ENCODE measurements around the gene CHGA.

DNA sequence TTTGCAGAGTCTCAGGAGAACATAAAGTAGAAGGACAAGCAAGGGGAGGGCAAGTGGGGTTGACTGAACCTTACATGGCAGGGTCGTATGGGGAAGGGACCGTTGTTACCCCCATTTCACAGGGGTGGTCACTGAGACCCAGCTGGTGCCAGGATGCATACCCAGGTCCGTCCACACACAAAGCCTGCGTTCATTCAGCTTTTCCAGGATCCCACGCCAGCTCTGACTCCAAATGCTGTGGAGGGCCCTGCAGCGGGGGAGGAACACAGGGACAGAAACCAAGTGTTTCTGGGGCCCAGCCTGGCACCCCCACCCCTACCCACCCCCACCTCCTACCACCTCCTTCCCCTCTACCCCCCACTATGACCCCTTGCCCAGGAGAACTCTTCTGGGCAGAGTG is 16.5 kb upstream of the CHGA start:
- TF ChIP-seq, protein P1, sequence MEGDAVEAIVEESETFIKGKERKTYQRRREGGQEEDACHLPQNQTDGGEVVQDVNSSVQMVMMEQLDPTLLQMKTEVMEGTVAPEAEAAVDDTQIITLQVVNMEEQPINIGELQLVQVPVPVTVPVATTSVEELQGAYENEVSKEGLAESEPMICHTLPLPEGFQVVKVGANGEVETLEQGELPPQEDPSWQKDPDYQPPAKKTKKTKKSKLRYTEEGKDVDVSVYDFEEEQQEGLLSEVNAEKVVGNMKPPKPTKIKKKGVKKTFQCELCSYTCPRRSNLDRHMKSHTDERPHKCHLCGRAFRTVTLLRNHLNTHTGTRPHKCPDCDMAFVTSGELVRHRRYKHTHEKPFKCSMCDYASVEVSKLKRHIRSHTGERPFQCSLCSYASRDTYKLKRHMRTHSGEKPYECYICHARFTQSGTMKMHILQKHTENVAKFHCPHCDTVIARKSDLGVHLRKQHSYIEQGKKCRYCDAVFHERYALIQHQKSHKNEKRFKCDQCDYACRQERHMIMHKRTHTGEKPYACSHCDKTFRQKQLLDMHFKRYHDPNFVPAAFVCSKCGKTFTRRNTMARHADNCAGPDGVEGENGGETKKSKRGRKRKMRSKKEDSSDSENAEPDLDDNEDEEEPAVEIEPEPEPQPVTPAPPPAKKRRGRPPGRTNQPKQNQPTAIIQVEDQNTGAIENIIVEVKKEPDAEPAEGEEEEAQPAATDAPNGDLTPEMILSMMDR (IDR thresholded peaks at IDR 0.05): no peak
- TF ChIP-seq, protein P2, sequence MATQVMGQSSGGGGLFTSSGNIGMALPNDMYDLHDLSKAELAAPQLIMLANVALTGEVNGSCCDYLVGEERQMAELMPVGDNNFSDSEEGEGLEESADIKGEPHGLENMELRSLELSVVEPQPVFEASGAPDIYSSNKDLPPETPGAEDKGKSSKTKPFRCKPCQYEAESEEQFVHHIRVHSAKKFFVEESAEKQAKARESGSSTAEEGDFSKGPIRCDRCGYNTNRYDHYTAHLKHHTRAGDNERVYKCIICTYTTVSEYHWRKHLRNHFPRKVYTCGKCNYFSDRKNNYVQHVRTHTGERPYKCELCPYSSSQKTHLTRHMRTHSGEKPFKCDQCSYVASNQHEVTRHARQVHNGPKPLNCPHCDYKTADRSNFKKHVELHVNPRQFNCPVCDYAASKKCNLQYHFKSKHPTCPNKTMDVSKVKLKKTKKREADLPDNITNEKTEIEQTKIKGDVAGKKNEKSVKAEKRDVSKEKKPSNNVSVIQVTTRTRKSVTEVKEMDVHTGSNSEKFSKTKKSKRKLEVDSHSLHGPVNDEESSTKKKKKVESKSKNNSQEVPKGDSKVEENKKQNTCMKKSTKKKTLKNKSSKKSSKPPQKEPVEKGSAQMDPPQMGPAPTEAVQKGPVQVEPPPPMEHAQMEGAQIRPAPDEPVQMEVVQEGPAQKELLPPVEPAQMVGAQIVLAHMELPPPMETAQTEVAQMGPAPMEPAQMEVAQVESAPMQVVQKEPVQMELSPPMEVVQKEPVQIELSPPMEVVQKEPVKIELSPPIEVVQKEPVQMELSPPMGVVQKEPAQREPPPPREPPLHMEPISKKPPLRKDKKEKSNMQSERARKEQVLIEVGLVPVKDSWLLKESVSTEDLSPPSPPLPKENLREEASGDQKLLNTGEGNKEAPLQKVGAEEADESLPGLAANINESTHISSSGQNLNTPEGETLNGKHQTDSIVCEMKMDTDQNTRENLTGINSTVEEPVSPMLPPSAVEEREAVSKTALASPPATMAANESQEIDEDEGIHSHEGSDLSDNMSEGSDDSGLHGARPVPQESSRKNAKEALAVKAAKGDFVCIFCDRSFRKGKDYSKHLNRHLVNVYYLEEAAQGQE (IDR thresholded peaks at IDR 0.05; ENCODE audit: insufficient read depth in 1 of 2, low read depth in 2 of 2, low read length in 1 of 2): no peak
- TF ChIP-seq POLR2AphosphoS5 (IDR thresholded peaks at IDR 0.05; ENCODE audit: low read depth, low read length) (no peak), TCF7L2 (IDR thresholded peaks at IDR 0.05; ENCODE audit: low read depth, low read length) (no peak)

Data from Panc1 (cell line).